ENCODE data around the gene PLTP. TPM values are rescaled to one million over a fixed set of nuclear protein-coding genes. Genes with fewer than 3 reads are reported as not detected.

PLTP gene
- total RNA-seq, 1 experiment from 2014 or later = 42.6 TPM

DNA sequence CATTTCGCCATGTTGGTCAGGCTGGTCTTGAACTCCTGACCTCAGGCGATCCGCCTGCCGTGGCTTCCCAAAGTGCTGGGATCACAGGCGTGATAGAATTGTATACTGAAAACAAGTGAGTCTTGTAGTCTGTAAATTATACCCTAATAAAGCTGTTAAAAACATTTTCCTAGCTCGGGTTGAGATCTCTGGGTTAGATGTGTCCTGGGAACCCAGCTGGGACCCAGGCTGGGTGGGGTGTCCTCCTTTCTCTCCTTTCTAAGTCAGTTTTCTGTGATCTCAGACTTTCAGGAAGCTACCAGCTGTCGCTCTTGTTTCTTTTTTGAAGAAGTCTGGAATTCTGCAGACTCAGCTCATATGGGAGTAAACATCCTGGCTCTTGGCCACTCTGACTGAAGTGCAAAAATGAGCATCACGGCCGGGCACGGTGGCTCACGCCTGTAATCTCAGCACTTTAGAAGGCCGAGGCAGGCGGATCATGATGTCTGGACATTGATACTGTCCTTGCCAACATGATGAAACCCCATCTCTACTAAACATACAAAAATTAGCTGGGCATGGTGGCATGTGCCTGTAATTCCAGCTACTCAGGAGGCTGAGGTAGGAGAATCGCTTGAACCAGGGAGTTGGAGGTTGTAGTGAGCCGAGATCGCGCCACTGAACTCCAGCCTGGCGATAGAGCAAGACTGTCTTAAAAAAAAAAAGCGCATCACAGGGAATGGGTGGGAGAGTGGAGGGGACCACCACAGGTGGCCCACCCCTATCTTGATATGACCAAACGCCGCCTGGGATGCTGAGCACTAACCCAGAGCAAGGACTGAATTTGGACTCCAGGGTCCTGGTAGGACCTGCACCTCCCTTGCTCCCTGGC is 12.7 kb upstream of the PLTP start:
- no peak overlapping the region for H3K4me3 ChIP-seq (ENCODE audit: low read depth, low read length)
- POLR2A ChIA-PET = interaction anchor here (0.6 to 2.2 kb wide), 2 partner anchors 10 to 66 kb away, joined by 7 to 10 read pairs; partner anchors contain the start of gene PCIF1
- BruUV-seq (replicated peaks) = no TSS peak
- Mint-ChIP-seq H3K27me3 (ENCODE audit: insufficient read depth, unreplicated experiment) (no peaks in the 10 kb centered on the region), H3K9me3 (ENCODE audit: unreplicated experiment) (no peaks in the 10 kb centered on the region), H3K4me3 (ENCODE audit: unreplicated experiment) (no peak overlapping the region), H3K4me1 (ENCODE audit: low read depth, unreplicated experiment) (peaks cover 15% of the 10 kb centered on the region), H3K36me3 (ENCODE audit: insufficient read depth, unreplicated experiment) (no peaks in the 10 kb centered on the region), H3K27ac (ENCODE audit: unreplicated experiment) (no peak overlapping the region)
- TF ChIP-seq, protein P1, sequence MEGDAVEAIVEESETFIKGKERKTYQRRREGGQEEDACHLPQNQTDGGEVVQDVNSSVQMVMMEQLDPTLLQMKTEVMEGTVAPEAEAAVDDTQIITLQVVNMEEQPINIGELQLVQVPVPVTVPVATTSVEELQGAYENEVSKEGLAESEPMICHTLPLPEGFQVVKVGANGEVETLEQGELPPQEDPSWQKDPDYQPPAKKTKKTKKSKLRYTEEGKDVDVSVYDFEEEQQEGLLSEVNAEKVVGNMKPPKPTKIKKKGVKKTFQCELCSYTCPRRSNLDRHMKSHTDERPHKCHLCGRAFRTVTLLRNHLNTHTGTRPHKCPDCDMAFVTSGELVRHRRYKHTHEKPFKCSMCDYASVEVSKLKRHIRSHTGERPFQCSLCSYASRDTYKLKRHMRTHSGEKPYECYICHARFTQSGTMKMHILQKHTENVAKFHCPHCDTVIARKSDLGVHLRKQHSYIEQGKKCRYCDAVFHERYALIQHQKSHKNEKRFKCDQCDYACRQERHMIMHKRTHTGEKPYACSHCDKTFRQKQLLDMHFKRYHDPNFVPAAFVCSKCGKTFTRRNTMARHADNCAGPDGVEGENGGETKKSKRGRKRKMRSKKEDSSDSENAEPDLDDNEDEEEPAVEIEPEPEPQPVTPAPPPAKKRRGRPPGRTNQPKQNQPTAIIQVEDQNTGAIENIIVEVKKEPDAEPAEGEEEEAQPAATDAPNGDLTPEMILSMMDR (IDR thresholded peaks at IDR 0.05; ENCODE audit: insufficient read depth in 1 of 2, low read depth in 1 of 2, low read length in 1 of 2, severe bottlenecking in 1 of 2, unreplicated experiment in 1 of 2) = no peak
- H3K9me3 ChIP-seq = no peaks in the 10 kb centered on the region
- intact Hi-C loops (cut with micrococcal nuclease; ENCODE audit: unreplicated experiment) = no loop called here
- no peak for DNase-seq
- peaks cover 34% of the 10 kb centered on the region for H3K4me1 ChIP-seq
- CTCF ChIA-PET = interaction anchor here (0.6 to 0.8 kb wide), 2 partner anchors 9 to 371 kb away, joined by 3 read pairs; no protein-coding TSS in a partner anchor
- H3K27me3 ChIP-seq (replicated peaks; ENCODE audit: control insufficient read depth, insufficient read depth, low read length) = no peaks in the 10 kb centered on the region
- H3K36me3 ChIP-seq (ENCODE audit: control insufficient read depth, insufficient read depth, low read length) = no peaks in the 10 kb centered on the region

DNA sequence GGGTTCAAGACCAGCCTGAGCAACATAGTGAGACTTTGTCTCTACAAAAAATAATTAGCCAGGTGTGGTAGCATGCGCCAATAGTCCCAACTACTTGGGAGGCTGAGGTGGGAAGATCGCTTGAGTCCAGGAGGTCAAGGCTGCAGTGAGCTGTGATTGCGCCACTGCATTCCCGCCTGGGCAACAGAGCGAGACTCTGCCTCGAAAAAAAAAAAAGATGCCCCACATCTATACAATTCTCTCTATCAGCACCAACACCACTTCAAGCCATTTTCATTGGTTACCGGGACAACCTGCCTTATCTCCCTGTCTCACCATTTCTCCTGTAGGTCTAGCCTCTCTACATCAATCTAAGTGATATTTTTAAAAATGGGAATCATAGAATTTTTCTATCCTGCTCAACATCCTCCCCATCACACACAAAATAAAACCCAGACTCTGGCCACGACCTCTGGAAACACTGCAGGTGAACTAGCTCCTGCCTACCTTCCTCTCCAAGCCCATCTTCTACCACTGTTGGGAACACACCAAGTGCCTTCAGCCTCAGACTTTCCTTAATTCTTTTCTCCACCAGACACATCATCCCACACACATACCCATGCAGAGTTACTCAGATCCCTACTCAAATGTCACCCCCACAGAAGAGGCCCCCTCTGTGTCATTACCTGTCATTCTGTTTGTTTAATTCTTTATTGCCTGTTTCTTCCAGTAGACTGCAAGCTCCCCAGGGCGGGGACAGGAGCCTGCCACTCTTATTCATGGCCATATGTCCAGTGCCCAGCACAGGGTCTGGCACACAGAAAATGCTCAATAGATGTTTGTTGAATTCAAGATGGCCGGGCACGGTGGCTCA is 9.6 kb upstream of the PLTP start:
- no peaks in the 10 kb centered on the region for H3K36me3 ChIP-seq (ENCODE audit: control insufficient read depth, insufficient read depth, low read length)
- no peaks in the 10 kb centered on the region for H3K9me3 ChIP-seq
- POLR2A ChIA-PET = interaction anchor here (1.6 to 2.4 kb wide), 2 partner anchors 10 to 13 kb away, joined by 4 to 17 read pairs; partner anchors contain the start of genes PCIF1 and PLTP
- TF ChIP-seq, protein P1 (IDR thresholded peaks at IDR 0.05; ENCODE audit: insufficient read depth in 1 of 2, low read depth in 1 of 2, low read length in 1 of 2, severe bottlenecking in 1 of 2, unreplicated experiment in 1 of 2) = no peak
- BruUV-seq (replicated peaks) = no TSS peak
- Mint-ChIP-seq H3K4me1 (ENCODE audit: low read depth, unreplicated experiment) (peaks cover 7% of the 10 kb centered on the region), H3K36me3 (ENCODE audit: insufficient read depth, unreplicated experiment) (no peaks in the 10 kb centered on the region), H3K4me3 (ENCODE audit: unreplicated experiment) (no peak overlapping the region), H3K9me3 (ENCODE audit: unreplicated experiment) (no peaks in the 10 kb centered on the region), H3K27me3 (ENCODE audit: insufficient read depth, unreplicated experiment) (no peaks in the 10 kb centered on the region), H3K27ac (ENCODE audit: unreplicated experiment) (no peak overlapping the region)
- H3K4me3 ChIP-seq (ENCODE audit: low read depth, low read length) = no peak overlapping the region
- peaks cover 24% of the 10 kb centered on the region for H3K4me1 ChIP-seq
- no peaks in the 10 kb centered on the region for H3K27me3 ChIP-seq (replicated peaks; ENCODE audit: control insufficient read depth, insufficient read depth, low read length)
- DNase-seq = no peak
- CTCF ChIA-PET = interaction anchor here (0.5 to 1.6 kb wide), 6 partner anchors 12 to 847 kb away, joined by 3 to 6 read pairs (median 4); partner anchors contain the start of genes CTSA and NEURL2
- intact Hi-C loops (cut with micrococcal nuclease; ENCODE audit: unreplicated experiment) = no loop called here
